ENCODE results near the gene RAI14.
A peak's percentile ranks its signal among the peaks of the same experiment; 100 is the strongest.
"Not testable (repeated sequence)": the region's sequence is repeated elsewhere in the genome, so short reads cannot be mapped to it uniquely, and the experiment has no call there.

Gene RAI14

DNA sequence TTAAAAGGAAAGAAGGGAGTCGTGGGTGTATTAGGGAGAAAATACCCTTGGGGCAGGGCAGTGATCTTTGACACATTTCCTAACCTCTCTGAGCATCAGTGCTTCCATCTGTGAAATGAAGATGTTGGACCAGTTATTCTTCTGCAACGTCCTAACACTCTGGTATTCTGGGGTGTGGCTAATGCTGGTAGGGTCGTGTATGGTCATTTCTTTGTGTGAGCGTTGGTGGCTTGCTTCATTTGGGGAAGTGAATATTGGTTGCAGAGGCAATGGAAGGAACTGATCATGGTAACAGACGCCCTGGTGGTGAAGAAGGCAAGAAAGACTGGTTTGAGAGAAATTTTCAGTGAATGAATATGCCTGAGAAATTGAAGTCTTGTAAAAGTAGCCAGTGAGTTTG lies 114.9 kb downstream of the RAI14 start:
- DNase-seq (ENCODE audit: low read depth), result no peak

DNA sequence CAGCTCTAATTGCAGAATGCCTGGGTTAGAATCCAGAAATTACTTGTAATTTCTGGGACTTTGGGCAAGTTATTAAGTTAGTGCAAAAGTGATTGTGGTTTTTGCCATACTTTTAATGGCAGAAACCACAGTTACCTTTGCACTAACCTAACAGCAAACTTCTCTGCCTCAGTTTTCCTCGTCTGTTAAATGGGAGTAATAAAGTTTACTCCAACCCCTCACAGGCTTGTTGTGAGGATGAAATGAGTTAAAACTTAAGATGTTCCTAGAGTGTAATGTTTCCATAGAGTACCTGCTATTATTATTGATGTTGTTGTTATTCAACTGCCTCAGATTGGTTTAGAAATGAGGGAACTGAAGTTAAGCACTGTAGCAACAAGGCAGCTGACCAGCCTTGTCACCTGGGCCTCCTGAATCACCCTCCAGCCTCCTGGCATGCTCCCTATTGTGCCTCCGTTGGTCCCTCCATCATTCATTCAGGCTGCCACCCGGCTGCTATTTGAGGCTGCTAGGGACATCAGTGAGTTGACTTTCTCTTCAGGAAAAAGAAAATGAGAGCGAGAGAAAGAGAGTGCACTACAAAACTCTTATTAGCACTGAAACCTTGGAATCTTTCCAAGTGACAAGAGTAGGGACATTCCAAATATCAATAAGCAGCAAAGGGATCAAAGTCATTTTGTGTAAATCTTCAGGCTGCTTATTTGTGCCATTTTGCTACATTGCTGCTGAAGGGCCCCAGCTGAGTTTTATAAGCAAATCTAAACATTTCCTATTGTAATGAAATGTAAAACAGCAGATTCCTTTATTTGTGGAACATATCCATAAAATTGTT lies 116.4 kb downstream of the RAI14 start:
- no peak for DNase-seq (ENCODE audit: low read depth)

DNA sequence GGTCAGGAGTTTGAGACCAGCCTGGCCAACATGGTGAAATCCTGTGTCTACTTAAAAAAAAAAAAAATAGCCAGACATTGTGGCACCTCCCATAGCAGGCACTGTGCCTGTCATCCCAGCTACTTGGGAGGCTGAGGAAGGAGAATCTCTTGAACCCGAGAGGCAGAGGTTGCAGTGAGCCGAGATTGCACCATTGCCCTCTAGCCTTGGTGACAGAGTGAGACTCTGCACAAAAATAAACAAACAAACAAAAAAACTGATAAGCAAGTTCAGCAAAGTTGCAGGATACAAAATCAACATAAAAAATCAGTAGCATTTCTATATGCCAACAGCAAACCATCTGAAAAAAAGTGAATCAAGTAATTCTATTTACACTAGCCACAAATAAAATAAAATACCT lies 118.0 kb downstream of the RAI14 start:
- no peak for DNase-seq (ENCODE audit: low read depth)

DNA sequence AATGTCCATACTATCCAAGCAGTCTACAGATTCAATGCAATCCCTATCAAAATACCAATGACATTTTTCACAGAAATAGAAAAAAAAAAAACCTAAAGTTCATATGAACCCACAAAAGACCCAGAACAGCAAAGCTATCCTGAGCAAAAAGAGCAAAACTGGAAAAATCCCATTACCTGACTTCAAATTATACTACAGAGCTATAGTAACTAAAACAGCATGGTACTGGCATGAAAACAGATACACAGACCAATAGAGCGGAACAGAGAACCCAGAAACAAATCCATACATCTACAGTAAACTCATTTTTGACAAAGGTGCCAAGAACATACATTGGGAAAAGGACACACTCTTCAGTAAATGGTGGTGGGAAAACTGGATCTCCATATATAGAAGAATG lies 118.5 kb downstream of the RAI14 start:
- DNase-seq (ENCODE audit: low read depth), result not testable (repeated sequence)

DNA sequence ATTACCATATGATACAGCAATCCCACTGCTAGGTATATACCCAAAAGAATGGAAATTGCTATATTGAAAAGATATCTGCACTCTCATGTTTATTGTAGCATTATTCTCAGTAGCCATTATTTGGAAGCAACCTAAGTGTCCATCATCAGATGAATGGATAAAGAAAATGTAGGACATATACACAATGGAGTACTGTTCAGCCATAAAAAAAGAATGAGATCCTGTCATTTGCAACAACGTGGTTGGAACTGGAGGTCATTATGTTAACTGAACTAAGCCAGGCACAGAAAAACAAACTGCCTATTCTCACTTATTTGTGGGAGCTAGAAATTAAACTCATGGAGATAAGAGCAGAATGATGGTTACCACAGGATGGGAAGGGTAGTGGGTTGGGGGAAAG lies 119.8 kb downstream of the RAI14 start:
- no peak for DNase-seq (ENCODE audit: low read depth)

DNA sequence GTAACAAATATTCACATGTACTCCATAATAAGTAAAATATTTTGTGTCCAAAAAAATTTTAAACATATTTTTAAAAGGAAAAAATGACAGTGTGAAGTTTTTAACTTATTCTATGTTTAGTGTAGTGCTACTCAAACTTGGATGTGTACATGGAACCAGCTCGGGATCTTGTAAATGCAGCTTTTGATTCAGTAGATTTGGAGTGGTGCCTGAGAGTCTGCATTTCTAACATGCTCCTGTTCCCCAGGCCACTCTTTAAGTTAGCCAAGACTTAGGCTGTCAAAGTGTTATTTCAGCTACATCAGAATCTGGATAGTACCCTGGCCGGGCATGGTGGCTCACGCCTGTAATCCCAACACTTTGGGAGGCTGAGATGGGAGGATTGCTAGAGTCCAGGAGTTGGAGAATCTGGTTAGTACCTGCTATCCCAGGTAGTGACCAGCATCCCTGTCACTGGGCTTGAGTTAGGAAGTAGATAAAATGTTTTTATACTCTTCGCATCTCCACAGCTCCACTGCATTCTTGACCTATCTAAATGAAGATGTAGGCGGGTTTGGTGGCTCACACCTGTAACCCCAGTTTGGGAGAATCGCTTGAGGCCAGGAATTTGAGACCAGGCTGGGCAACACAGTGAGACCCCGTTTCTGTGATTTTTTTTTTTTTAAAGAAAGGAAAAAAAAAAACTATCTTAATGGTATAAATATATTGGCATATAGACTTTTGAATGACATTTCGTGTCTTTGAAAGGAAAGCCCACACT lies 122.1 kb downstream of the RAI14 start:
- DNase-seq (ENCODE audit: low read depth), result no peak

DNA sequence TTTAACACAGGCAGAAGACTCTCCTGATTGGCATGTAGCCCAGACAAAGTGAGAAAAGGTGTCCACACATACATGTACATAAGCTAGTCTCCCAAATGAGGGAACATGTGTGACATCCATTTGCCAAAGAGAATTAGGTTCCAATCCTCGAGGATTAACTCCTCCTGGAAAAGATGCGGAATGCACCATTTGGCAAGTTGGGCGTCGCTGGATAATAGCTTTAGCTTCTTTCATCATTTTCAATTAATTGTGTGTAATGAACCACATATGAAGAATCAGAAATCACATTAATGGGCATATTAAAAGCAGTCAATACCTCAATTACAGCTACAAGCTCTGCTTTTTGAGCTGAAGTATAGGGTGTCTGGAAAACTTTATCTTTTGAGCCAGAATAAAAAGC lies 127.8 kb downstream of the RAI14 start:
- DNase-seq (ENCODE audit: low read depth), result not testable (repeated sequence)

DNA sequence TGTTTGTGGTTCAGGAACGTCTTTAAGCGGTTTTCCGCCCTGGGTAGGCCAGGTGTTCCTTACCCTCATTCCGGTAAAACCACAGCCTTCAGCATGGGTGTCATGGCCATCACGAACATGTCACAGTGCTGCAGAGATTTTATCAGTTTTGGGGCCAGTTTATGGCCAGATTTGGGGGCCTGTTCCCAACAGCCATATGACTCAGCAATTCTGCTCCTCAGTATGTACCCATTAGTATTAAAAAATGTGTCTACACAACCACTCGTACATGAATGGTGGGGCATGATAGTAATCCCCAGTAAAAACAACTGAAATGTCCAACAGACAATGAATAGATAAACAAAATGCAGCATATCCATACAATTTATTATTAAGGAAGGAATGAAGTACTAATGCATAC lies 130.9 kb downstream of the RAI14 start:
- DNase-seq (ENCODE audit: low read depth), result no peak

DNA sequence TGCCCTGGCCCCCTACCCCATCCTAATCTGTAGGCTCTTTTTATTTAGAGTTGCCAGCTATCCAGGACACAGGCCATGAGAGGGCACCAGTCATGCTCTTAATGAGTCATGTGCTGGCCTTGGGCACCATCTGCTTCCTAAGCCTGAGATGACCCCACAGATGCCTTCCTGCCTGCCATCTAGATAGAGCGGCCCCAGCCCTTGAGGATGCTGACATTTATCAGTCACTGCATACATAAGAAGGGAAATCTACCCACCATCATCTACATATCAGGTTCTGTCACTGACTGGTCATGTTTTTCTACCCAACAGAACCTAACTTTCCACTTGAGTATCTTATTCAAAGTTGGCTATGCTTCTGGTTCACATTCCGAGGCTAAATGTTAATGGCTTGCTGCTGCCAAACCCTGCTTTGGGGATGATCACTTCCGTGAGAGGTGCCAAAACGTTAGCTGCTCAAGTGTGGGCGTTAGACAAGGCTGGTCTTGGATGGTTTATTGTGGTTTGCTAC lies 132.9 kb downstream of the RAI14 start:
- peak; percentile 50 for DNase-seq (ENCODE audit: low read depth)

DNA sequence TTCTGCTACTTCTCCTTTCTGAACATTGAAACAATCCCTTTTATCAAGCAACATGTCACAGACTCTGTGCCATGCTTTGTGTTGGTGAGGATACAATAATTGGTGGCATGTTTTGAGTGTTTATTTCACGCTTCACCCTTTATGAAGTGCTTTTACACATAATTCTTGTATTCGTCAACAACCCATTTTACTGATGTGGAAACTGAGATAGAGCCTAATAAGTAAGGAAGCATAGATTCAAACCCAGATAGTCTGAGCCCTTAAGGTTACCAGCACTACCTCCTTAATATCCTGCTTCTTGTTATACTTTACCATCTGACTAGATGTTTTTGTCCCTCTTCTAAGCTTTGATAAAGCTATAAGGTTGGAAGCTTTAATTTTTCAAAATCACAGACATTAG lies 133.5 kb downstream of the RAI14 start:
- DNase-seq (ENCODE audit: low read depth), result no peak

DNA sequence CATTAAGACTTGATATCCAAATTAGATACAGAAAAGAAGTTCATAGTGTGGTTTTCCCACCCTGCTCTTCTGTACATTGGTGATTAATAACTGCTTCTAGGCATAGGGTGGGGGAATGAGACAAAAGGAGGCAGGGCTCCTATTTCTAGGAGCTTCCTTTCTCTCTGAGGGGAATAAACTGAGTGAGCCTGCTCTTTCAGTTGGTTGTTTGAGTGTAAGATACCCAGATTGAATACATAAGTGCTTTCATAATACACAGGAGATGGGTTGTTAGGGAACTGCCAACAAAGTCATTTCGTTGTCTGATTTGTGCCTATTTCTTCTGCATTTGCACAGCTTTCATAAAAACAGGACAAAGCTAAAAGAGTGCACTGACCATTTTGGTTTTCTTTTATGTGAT lies 133.9 kb downstream of the RAI14 start:
- DNase-seq (ENCODE audit: low read depth), result no peak

DNA sequence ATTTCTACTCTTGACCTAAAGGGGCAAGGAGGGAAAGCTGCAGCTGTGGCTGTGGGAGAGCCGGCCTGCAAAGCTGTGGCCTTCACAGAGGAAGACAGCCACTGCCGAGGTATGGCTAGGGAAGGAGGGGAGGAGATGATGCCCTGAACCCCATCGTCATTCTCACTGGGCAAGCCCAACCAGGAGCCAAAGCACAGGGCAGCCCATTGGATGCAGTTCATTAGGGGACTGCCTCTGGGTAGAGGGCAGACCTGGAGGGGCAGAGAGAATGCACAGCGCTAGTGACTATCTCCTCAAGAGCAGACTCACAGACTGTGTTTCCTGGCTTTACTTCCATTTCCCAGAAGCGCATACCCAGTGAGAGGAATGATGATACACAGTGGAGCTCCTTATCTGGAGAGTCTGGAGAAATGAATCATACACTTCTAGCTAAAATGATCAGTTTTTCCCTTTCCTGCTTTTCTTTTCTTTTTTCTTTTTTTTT lies 135.7 kb downstream of the RAI14 start:
- peak; percentile 52 for DNase-seq (ENCODE audit: low read depth)

DNA sequence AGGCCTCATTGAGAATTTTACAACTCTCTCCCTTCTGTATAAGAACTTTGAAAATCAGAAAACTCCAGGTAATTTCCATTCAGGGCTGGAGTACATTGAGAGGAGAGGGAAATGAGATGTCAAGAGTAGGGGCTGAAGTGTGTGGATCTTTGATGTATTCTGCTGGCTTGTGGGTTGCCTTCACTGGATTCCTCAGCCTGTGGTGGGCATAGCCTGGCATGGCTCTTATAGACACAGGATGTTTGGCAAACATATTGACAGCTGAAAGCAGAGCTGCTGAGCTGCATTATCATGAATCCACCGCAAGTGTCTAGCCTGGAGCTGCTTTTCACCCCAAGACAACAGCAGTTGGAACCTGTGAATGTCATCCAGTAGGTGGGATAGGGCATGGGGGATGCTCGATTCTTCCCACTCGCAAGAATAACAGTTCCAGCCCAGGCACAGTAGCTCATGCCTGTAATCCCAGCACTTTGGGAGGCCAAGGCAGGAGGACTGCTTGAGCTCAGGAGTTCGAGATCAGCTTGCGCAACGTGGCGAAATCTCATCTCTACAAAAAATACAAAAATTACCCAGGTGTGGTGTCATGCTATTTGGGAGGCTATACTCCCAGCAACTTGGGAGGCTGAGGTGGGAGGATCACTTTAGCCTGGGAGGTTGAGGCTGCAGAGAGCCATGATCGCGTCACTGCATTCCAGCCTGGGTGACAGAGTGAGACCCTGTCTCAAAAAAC lies 146.9 kb downstream of the RAI14 start:
- no peak for DNase-seq (ENCODE audit: low read depth)

DNA sequence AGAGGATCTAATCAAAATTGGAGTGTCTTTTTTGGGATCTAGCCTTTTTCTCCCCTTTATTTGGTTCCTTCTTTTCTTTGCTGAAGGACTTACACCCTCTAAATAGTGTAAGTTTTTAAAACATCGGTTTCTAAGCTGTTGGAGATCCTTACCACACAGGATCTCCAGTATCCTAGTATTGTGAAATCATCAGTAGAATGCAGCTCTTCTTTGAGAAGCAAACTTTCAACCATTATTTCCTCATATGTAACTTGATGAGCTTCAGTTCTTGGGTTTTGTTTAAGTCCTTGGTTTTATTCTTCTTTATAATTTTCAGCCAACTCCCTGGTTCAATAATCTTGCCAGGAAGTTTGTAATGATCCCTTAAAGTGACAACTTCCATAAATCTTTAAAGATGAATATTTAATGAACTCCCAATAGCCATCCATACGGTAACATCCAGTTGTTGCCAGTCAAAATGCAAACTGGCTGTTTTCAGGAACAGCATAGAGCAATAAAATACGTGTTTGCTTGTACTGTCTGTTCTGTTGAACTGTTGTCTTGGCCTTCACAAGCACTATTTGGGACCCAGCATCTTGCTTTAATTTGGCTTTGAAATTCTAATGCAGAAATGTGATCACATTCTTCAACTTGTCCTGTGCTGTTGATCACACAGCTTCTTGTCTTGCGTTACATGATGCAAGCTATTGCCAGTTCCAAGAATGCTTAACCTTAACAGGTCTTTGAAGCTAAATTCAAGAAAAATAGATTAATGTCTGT lies 148.0 kb downstream of the RAI14 start:
- no peak for DNase-seq (ENCODE audit: low read depth)

DNA sequence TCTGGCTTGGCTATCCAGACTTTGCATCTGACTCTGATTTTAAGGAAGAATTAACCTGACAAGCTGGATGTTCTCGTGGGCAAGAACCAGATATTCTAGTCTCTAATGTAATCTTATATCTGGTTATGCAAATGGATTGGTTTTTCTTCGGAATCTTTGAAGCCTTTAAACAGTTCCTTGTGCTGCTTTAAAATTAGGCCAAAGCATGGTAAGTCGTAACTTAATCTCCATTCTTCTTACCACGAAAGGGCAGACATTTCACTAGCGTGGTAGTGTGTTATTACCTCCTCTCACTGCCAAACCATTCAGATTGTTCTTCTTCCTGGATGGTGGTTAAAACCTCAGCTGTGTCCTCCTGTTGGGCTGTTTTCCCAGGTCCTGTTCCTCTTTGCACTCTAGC lies 148.8 kb downstream of the RAI14 start:
- DNase-seq (ENCODE audit: low read depth), result no peak

DNA sequence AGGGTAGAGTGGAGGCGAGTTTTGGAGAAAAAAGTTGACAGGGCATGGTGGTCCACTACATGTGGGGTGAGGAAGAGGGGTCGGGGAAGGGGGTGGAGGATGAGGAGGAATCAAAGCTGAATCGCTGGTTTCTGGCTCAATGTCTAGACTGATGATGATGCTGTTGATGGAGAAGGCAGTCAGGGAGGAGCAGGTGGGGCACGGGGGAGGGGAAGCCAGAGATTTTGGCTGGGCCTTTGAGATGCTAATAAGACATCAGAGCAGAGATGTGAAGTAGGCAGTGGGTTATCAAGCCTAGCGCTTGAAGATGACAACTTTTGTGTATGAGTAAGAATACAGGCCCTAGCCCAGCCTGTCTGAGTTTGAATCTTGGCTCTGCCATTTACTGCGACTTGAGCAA lies 150.4 kb downstream of the RAI14 start:
- no peak for DNase-seq (ENCODE audit: low read depth)

DNA sequence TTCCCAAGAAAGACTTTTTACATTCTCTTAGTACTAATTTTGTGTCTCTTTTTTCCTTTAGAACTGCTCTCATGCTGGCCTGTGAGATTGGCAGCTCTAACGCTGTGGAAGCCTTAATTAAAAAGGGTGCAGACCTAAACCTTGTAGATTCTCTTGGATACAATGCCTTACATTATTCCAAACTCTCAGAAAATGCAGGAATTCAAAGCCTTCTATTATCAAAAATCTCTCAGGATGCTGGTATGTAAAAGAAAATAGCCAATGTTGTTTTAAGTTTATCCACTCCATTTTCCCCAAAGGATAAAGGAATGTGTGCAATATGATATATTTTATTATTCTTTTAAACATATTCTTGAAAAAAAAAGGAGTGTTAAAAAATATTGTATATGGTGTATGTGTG lies 155.6 kb downstream of the RAI14 start:
- peak; percentile 59 for DNase-seq (ENCODE audit: low read depth)

DNA sequence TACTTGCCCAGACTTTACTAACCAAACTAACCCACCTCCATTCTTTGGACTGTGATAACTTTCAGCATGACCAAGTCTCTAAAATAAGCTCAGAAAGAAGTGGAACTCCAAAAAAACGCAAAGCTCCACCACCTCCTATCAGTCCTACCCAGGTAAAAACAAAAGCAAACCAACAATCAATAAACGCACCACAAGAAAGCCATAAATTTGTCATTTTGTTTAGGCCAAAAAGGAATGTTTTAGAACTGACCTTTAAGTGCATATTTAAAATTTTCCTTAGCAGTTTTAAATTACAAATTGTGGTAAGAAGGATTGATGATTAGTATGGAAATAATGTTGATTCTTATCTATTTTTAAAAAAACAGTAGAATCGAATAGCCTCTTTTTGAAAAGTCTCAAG lies 157.4 kb downstream of the RAI14 start:
- no peak for DNase-seq (ENCODE audit: low read depth)

DNA sequence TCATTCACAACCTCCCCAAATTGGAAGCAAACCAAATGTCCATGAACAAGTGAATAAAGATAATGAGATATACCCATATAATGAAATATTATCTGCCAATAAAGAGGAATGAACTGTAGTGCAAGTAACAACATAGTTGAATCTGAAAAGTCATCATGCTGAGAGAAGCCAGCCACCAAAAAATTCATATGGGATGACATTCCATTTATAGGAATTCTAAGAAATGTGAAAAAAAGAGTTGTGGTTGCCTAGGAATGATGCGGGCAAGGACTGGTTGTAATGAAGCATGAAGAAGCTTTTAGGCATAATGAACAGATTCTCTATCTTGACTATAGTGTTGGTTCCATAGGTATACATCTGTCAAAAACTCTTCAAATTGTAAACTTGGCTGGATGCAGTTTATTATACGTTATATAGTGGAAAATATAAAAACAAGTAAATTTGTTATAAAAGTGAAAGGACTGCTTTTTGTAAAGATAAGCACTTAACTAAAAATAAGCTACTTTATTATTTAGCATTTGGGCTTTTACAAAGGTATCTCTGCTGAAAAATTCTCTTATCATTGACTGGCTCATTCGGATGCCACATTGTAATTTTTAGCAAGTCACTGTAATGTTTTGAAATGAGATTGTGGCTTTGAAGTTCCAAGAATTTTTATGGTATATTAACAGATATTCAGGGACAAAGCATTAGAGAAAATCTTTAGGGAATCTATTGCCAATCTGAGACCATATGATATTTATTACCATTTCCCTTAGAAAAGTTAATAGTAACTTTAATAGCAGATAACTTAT lies 161.6 kb downstream of the RAI14 start:
- DNase-seq (ENCODE audit: low read depth), result peak; percentile 81

DNA sequence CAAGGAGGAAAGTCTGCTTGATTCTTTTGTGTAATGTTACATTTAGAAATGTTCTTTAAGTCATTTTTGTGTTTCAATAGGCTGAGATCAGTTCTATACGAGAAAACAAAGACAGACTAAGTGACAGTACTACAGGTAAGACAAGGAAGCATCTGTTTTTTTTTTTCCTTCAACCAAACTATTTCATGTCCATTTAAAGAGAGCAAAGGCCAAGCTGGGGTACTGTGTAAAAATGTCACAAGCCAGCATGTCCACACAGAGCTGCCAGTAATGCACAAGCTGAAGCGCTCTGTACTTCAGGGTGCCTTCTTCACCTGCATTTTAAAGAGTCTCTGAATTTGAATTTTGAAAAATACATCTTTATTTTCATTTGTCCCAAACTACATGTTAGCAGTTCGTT lies 162.6 kb downstream of the RAI14 start:
- no peak for DNase-seq (ENCODE audit: low read depth)

DNA sequence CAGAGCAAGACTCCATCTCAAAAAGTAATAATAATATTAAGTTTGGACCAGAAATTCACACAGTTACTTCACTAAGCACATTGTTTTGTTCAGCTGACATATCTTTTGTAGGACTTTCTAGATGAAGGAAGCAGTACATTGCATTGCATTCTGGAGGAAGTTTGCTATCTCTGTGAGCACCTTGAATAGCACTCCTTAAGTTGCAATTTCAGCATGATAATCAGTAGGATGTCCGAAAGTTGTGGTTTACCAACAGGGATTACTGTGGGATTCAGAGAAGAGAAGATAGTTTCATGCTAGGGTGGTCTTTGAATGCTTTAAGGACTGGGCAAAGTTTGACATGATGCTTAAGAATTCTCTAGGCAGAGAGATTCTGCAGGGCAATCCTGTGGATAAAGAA lies 164.5 kb downstream of the RAI14 start:
- no peak for DNase-seq (ENCODE audit: low read depth)
